Gastroesophageal sphincter (tissue), 3 donors: ENCODE results near the gene FMN2.

Experiments used
- CTCF ChIP-seq, 4 experiments: fragments of 200-600 bp in 2 of 4; fragments of 450-650 bp in 2 of 4; sonication (generic) in 1 of 4; IDR thresholded peaks; one replicate each; pipeline ENCODE4 v1.5.1; 2017 to 2019; ENCODE audit warnings: antibody characterized with exemption in 4 of 4, mild to moderate bottlenecking in 2 of 4, moderate library complexity in 2 of 4
- EP300 ChIP-seq: sonication (generic); formaldehyde crosslinking; IDR thresholded peaks from one replicate; pipeline ENCODE4 v1.6.1; 2017; ENCODE audit warnings: antibody characterized with exemption, mild to moderate bottlenecking
- POLR2A ChIP-seq, 2 donors: fragments of 450-650 bp; IDR thresholded peaks; one replicate each; pipeline ENCODE4 v1.6.1; 2017; ENCODE audit warnings: antibody characterized with exemption in 2 of 2, mild to moderate bottlenecking in 2 of 2, moderate library complexity in 1 of 2
- POLR2AphosphoS5 ChIP-seq: sonication (generic); formaldehyde crosslinking; IDR thresholded peaks from one replicate; pipeline ENCODE4 v1.6.1; 2017; ENCODE audit warnings: antibody characterized with exemption

GRCh38 chr1:240109920-240110636 is 18.4 kb downstream of the FMN2 start:
- no peak for TF ChIP-seq POLR2AphosphoS5
- TF ChIP-seq POLR2A (IDR thresholded peaks at IDR 0.05) = no peak
- no peak for TF ChIP-seq CTCF (IDR thresholded peaks at IDR 0.05)
- no peak for TF ChIP-seq EP300
